IMR-90 (cell line): ENCODE measurements around the gene ATP10A. TPM values are rescaled to one million over a fixed set of nuclear protein-coding genes. Genes with fewer than 3 reads are reported as not detected.

Experiments
- ATAC-seq: fragments of 200-7000 bp; cut with Tn5 transposase; 2 replicates; pipeline ENCODE4 v1.9.1; 2020; ENCODE audit warnings: low read depth, mild to moderate bottlenecking, moderate library complexity
- BruUV-seq: library from RNA; stranded (reverse); fragments of 400-500 nt; replicated peaks from 2 replicates; lab custom pipeline; 2021; lab: Mats Ljungman, UMichigan
- CTCF ChIA-PET: fragments of 300-600 bp; formaldehyde crosslinking; extraction: SDS; loops from one replicate; lab custom pipeline; 2021; ENCODE audit warnings: antibody characterized with exemption; lab: Yijun Ruan, JAX
- POLR2A ChIA-PET: fragments of 300-600 bp; sonication (Branson Sonifier 250); formaldehyde crosslinking; loops from one replicate; lab custom pipeline; 2022; ENCODE audit warnings: antibody characterized with exemption; ENCODE audit not compliant: unreplicated experiment; lab: Charles Lee
- DNase-seq: peaks from one replicate; pipeline ENCODE4 v3.0.0; 2013
- H2AFZ ChIP-seq: replicated peaks from 2 replicates; pipeline ENCODE3; 2013; ENCODE audit warnings: low read length, mild to moderate bottlenecking; ENCODE audit not compliant: poor library complexity
- H2AK5ac ChIP-seq: 2 replicates; pipeline ENCODE4 v1.6.1; 2013; ENCODE audit warnings: low read depth, low read length, inconsistent platforms
- H2AK9ac ChIP-seq: replicated peaks from 2 replicates; pipeline ENCODE3; 2013; ENCODE audit warnings: mild to moderate bottlenecking, low read depth, low read length, moderate library complexity; ENCODE audit not compliant: poor library complexity
- H2BK120ac ChIP-seq: 2 replicates; pipeline ENCODE4 v1.6.1; 2013; ENCODE audit warnings: low read depth, low read length, inconsistent platforms
- H2BK15ac ChIP-seq: 3 replicates; pipeline ENCODE4 v1.6.1; 2013; ENCODE audit warnings: low read depth, low read length, inconsistent platforms
- H2BK20ac ChIP-seq: 2 replicates; pipeline ENCODE4 v1.6.1; 2013; ENCODE audit warnings: low read depth, mild to moderate bottlenecking, inconsistent platforms, low read length, moderate library complexity
- H2BK5ac ChIP-seq: 2 replicates; pipeline ENCODE4 v1.6.1; 2013; ENCODE audit warnings: mild to moderate bottlenecking, low read depth, low read length, inconsistent platforms; ENCODE audit not compliant: poor library complexity, severe bottlenecking
- H3K14ac ChIP-seq: replicated peaks from 2 replicates; pipeline ENCODE4 v1.6.1; 2013; ENCODE audit warnings: low read depth, low read length, inconsistent platforms
- H3K18ac ChIP-seq: 2 replicates; pipeline ENCODE4 v1.6.1; 2013; ENCODE audit warnings: low read depth, low read length, control low read depth
- H3K23ac ChIP-seq: 2 replicates; pipeline ENCODE4 v1.6.1; 2013; ENCODE audit warnings: low read depth, low read length, inconsistent platforms
- H3K27ac ChIP-seq: 2 replicates; pipeline ENCODE4 v1.5.1; 2013; ENCODE audit warnings: mild to moderate bottlenecking, control low read depth, low read length; ENCODE audit not compliant: insufficient read depth
- H3K27me3 ChIP-seq: 2 replicates; pipeline ENCODE4 v1.6.1; 2013; ENCODE audit warnings: low read length; ENCODE audit not compliant: control insufficient read depth, insufficient read depth
- H3K36me3 ChIP-seq: 2 replicates; pipeline ENCODE4 v1.6.1; 2013; ENCODE audit warnings: low read length, mixed read lengths; ENCODE audit not compliant: control insufficient read depth, insufficient read depth
- H3K4ac ChIP-seq: 2 replicates; pipeline ENCODE4 v1.6.1; 2013; ENCODE audit warnings: low read depth, low read length, inconsistent platforms
- H3K4me1 ChIP-seq: 2 replicates; pipeline ENCODE4 v1.6.1; 2013; ENCODE audit warnings: low read length, mixed read lengths; ENCODE audit not compliant: control insufficient read depth, insufficient read depth
- H3K4me2 ChIP-seq: 2 replicates; pipeline ENCODE4 v1.6.1; 2013; ENCODE audit warnings: low read depth, mild to moderate bottlenecking, control low read depth, low read length, moderate library complexity
- H3K4me3 ChIP-seq: 2 replicates; pipeline ENCODE4 v1.5.1; 2013; ENCODE audit warnings: low read depth, mild to moderate bottlenecking, control low read depth, low read length, moderate library complexity; ENCODE audit not compliant: insufficient read depth
- H3K56ac ChIP-seq: 2 replicates; pipeline ENCODE4 v1.6.1; 2013; ENCODE audit warnings: low read length, inconsistent platforms; ENCODE audit not compliant: insufficient read depth; ENCODE audit errors: extremely low read depth
- H3K79me1 ChIP-seq, 2 experiments: 2 replicates each; pipeline ENCODE4 v1.6.1; 2013; ENCODE audit warnings: low read length in 2 of 2, inconsistent platforms in 1 of 2, low read depth in 1 of 2
- H3K9ac ChIP-seq: 2 replicates; pipeline ENCODE4 v1.6.1; 2013; ENCODE audit warnings: low read depth, low read length, control low read depth
- H3K9me1 ChIP-seq: 2 replicates; pipeline ENCODE4 v1.6.1; 2013; ENCODE audit warnings: low read length, inconsistent platforms; ENCODE audit not compliant: insufficient read depth
- H3K9me3 ChIP-seq: 2 replicates; pipeline ENCODE4 v1.6.1; 2013; ENCODE audit warnings: low read length; ENCODE audit not compliant: control insufficient read depth, insufficient read depth
- H4K20me1 ChIP-seq: 2 replicates; pipeline ENCODE4 v1.6.1; 2013; ENCODE audit warnings: low read length, inconsistent platforms; ENCODE audit not compliant: insufficient read depth
- H4K5ac ChIP-seq: 2 replicates; pipeline ENCODE4 v1.6.1; 2013; ENCODE audit warnings: mild to moderate bottlenecking, low read depth, low read length, control low read depth
- H4K8ac ChIP-seq, 2 experiments: 2 replicates each; pipeline ENCODE4 v1.6.1; 2013; ENCODE audit warnings: low read depth in 2 of 2, low read length in 2 of 2, control low read depth in 1 of 2, inconsistent platforms in 1 of 2
- H4K91ac ChIP-seq: 2 replicates; pipeline ENCODE4 v1.6.1; 2013; ENCODE audit warnings: low read depth, low read length, inconsistent platforms; ENCODE audit not compliant: insufficient read depth
- BHLHE40 ChIP-seq: fragments of 150-350 bp; IDR thresholded peaks from 2 replicates; pipeline ENCODE4 v1.6.1; 2016; ENCODE audit warnings: mild to moderate bottlenecking, low read depth, low read length
- CEBPB ChIP-seq: IDR thresholded peaks from 2 replicates; pipeline ENCODE4 v1.6.1; 2012; ENCODE audit warnings: low read depth, low read length, improper control_type of control experiment
- CHD1 ChIP-seq: IDR thresholded peaks from 2 replicates; pipeline ENCODE4 v1.6.1; 2012; ENCODE audit warnings: low read depth, low read length, improper control_type of control experiment
- CTCF ChIP-seq: conservative IDR thresholded peaks from 2 replicates; pipeline ENCODE4 v1.5.1; 2012; ENCODE audit warnings: mild to moderate bottlenecking, low read depth, low read length, improper control_type of control experiment
- ELK1 ChIP-seq: fragments of 150-350 bp; IDR thresholded peaks from 2 replicates; pipeline ENCODE4 v1.6.1; 2016; ENCODE audit warnings: low read depth, mild to moderate bottlenecking, low read length, moderate library complexity, borderline replicate concordance
- FOS ChIP-seq: fragments of 150-350 bp; IDR thresholded peaks from 2 replicates; pipeline ENCODE4 v1.6.1; 2016; ENCODE audit warnings: low read depth, low read length
- MAFK ChIP-seq: IDR thresholded peaks from 2 replicates; pipeline ENCODE4 v1.6.1; 2012; ENCODE audit warnings: low read depth, low read length, improper control_type of control experiment
- MAZ ChIP-seq: IDR thresholded peaks from 2 replicates; pipeline ENCODE4 v1.6.1; 2012; ENCODE audit warnings: low read depth, mild to moderate bottlenecking, low read length, improper control_type of control experiment, moderate library complexity, borderline replicate concordance
- MXI1 ChIP-seq: IDR thresholded peaks from 2 replicates; pipeline ENCODE4 v1.6.1; 2012; ENCODE audit warnings: low read depth, mild to moderate bottlenecking, low read length, moderate library complexity, borderline replicate concordance
- NFE2L2 ChIP-seq: fragments of 150-350 bp; IDR thresholded peaks from 2 replicates; pipeline ENCODE4 v1.6.1; 2016; ENCODE audit warnings: low read depth, mild to moderate bottlenecking, low read length
- POLR2A ChIP-seq: IDR thresholded peaks from 2 replicates; pipeline ENCODE4 v1.6.1; 2012; ENCODE audit warnings: mild to moderate bottlenecking, low read depth, low read length
- RAD21 ChIP-seq: IDR thresholded peaks from 2 replicates; pipeline ENCODE4 v1.6.1; 2012; ENCODE audit warnings: low read length, improper control_type of control experiment
- RCOR1 ChIP-seq: IDR thresholded peaks from 2 replicates; pipeline ENCODE4 v1.6.1; 2012; ENCODE audit warnings: mild to moderate bottlenecking, low read length, improper control_type of control experiment; ENCODE audit not compliant: insufficient replicate concordance
- RFX5 ChIP-seq: IDR thresholded peaks from 2 replicates; pipeline ENCODE4 v1.8.0; 2012; ENCODE audit warnings: low read depth, mild to moderate bottlenecking, low read length, moderate library complexity
- SMC3 ChIP-seq: fragments of 150-350 bp; IDR thresholded peaks from 2 replicates; pipeline ENCODE4 v1.6.1; 2016; ENCODE audit warnings: low read depth, mild to moderate bottlenecking, antibody characterized with exemption, low read length, moderate library complexity
- USF2 ChIP-seq: fragments of 150-350 bp; IDR thresholded peaks from 2 replicates; pipeline ENCODE4 v1.6.1; 2017; ENCODE audit warnings: mild to moderate bottlenecking, antibody characterized with exemption, low read length, low read depth
- WGBS, 2 experiments: methylation state at CpG; one replicate each; pipeline versions ENCODE4 v1.1.5 to v1.1.7; 2013; ENCODE audit warnings: missing lambda C conversion rate in 2 of 2; ENCODE audit not compliant: insufficient read length in 1 of 2; ENCODE audit errors: extremely low coverage in 2 of 2; 5-methylcytosine and 5-hydroxymethylcytosine counted together
- dilution Hi-C: fragments of 300-500 bp; cut with HindIII; formaldehyde crosslinking; loops from one replicate; pipeline ENCODE4 v1.14.3; 2018; ENCODE audit warnings: low sequenced_read_pairs; ENCODE audit not compliant: unreplicated experiment
- in situ Hi-C: fragments of 300-500 bp; cut with MboI; formaldehyde crosslinking; loops from 3 replicates; pipeline ENCODE4 v1.14.3; 2019; ENCODE audit warnings: low sequenced_read_pairs, inconsistent platforms, mixed read lengths
- intact Hi-C: fragments of 100-400 bp; cut with micrococcal nuclease; formaldehyde crosslinking; loops from 2 replicates; pipeline ENCODE4 v1.10.0; 2022
- polyA plus RNA-seq, 3 experiments: library from polyadenylated mRNA; depleted of rRNA; stranded (reverse); fragments of >200 nt; gene quantifications; 2 replicates each; pipeline ENCODE4 v1.2.3, GENCODE V29; 2012; ENCODE audit warnings: low replicate concordance in 1 of 3
- total RNA-seq: library from RNA; depleted of rRNA; stranded (reverse); fragments of >200 nt; gene quantifications from 2 replicates; pipeline ENCODE4 v1.2.3, GENCODE V29; 2012

Gene ATP10A
- total and polyA plus RNA-seq, 2 of the 4 experiments (the other 2 are of a cell fraction), result 13.8 to 16.0 TPM

- no peak overlapping the region for H3K9ac ChIP-seq
- POLR2A ChIA-PET, result no interaction called here
- no peak overlapping the region for H4K5ac ChIP-seq
- no peak overlapping the region for H3K56ac ChIP-seq
- no peaks in the 10 kb centered on the region for H3K27me3 ChIP-seq
- no peak overlapping the region for H3K4me3 ChIP-seq
- H3K9me3 ChIP-seq, result no peaks in the 10 kb centered on the region
- H3K79me1 ChIP-seq, result 0 out of 4 replicates have a peak, but pooled peaks cover 0 to 5% of the 10 kb centered on the region in 2 experiments
- dilution Hi-C loops, result no loop called here
- no peak overlapping the region for H3K14ac ChIP-seq
- H2BK120ac ChIP-seq, result no peak overlapping the region
- no peak overlapping the region for H2BK15ac ChIP-seq
- no peak for TF ChIP-seq MAZ
- TF ChIP-seq RFX5, result no peak
- TF ChIP-seq CHD1, result no peak
- no peak for TF ChIP-seq RCOR1
- TF ChIP-seq BHLHE40, result no peak
- TF ChIP-seq SMC3, result no peak
- TF ChIP-seq MAFK, result no peak
- TF ChIP-seq ELK1, result no peak
- TF ChIP-seq RAD21, result no peak
- TF ChIP-seq CTCF, result no peak
- TF ChIP-seq NFE2L2, result no peak
- TF ChIP-seq POLR2A, result no peak
- TF ChIP-seq MXI1, result no peak
- TF ChIP-seq CEBPB, result no peak
- no peak for TF ChIP-seq FOS
- no peak for TF ChIP-seq USF2
- no peak overlapping the region for H3K27ac ChIP-seq
- no TSS peak for BruUV-seq
- intact Hi-C loops, result no loop called here
- H3K23ac ChIP-seq, result no peak overlapping the region
- no CpG with 5 or more reads among the region's 6 CpGs for WGBS, 2 experiments
- in situ Hi-C loops, result no loop called here
- H2AFZ ChIP-seq, result no peak overlapping the region
- CTCF ChIA-PET, result no interaction called here
- H2BK5ac ChIP-seq, result no peak overlapping the region
- H3K18ac ChIP-seq, result no peak overlapping the region
- no peak for ATAC-seq
- DNase-seq, result no peak
- no peaks in the 10 kb centered on the region; the same call in 1 of the 2 replicates for H4K20me1 ChIP-seq
- no peak overlapping the region for H2AK5ac ChIP-seq
- H4K91ac ChIP-seq, result no peak overlapping the region
- no peak overlapping the region for H4K8ac ChIP-seq
- no peak overlapping the region for H2BK20ac ChIP-seq
- H3K4ac ChIP-seq, result no peak overlapping the region
- no peak overlapping the region for H3K4me2 ChIP-seq
- peaks cover 4% of the 10 kb centered on the region; the same call in 1 of the 2 replicates for H3K36me3 ChIP-seq
- H3K4me1 ChIP-seq, result peaks cover 7% of the 10 kb centered on the region
- H2AK9ac ChIP-seq, result no peak overlapping the region
- peaks cover 21% of the 10 kb centered on the region for H3K9me1 ChIP-seq
Observed at GRCh38 chr15:25686780-25687179, 176.3 kb downstream of the ATP10A start.
